ENCODE measurements around the gene DEFB113. TPM values are rescaled to one million over a fixed set of nuclear protein-coding genes. Genes with fewer than 3 reads are reported as not detected.

DEFB113 gene
- polyA plus RNA-seq, 3 donors, result not detected

DNA sequence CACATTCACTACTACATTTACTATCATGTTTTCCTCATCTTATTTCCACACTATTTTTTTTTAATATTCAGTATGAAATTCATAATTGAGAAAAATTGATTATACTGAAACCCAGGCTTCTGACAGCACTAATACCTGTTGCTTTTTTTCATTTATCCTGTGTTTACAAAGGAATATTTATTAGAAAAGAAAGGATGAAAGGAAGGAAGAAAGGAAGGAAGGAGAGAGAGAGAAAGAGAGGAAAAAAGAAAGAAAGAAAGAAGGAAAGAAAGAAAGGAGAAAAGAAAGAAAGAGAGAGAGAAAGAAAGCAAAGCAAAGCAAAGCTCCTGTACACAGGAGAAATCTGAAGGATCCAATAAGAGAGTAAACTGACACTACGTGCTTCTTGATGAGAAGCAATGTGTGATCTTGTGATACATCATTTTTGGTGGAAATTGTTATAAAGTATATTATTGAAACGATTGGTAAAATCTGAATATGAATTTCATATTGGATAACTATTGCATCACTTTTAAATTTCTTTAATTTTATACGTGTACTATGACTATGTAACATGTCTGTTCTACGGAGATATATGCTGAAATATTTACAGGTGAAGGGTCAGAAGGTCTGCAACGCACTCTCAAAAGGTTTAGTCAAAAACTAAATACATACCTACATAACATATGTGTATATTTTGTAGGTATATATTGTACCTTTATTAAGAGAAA, 49.3 kb downstream of the DEFB113 start:
- Mint-ChIP-seq H3K27me3 (ENCODE audit: low read depth in 3 of 3) (peaks cover 0 to 1% (median 0%) of the 10 kb centered on the region in 3 donors), H3K4me1 (no peaks in the 10 kb centered on the region), H3K9me3 (peaks cover 0 to 4% (median 0%) of the 10 kb centered on the region in 7 donors), H3K4me3 (no peak overlapping the region), H3K27ac (no peak overlapping the region), H3K36me3 (no peaks in the 10 kb centered on the region)
- WGBS (ENCODE audit: insufficient coverage), result no CpG with 5 or more reads among the region's 5 CpGs
- Histone ChIP-seq H3K27me3 (ENCODE audit: control insufficient read depth in 2 of 2, insufficient read depth in 2 of 2, low read length in 2 of 2) (no peaks in the 10 kb centered on the region), H3K4me1 (ENCODE audit: control insufficient read depth in 1 of 2, insufficient read depth in 2 of 2, low read length in 2 of 2) (no peaks in the 10 kb centered on the region), H3K79me2 (ENCODE audit: insufficient read depth, low read length) (no peaks in the 10 kb centered on the region), H4K20me1 (ENCODE audit: insufficient read depth, low read length) (no peaks in the 10 kb centered on the region), H2AFZ (ENCODE audit: insufficient read depth, low read depth, low read length, poor library complexity, severe bottlenecking) (no peak overlapping the region), H3K4me3 (replicated peaks in 1 of 3; ENCODE audit: low read depth in 2 of 3, low read length in 3 of 3) (no peak overlapping the region), H3K9me3 (replicated peaks in 1 of 2; ENCODE audit: control insufficient read depth in 1 of 2, insufficient read depth in 1 of 2, low read length in 2 of 2) (no peaks in the 10 kb centered on the region), H3K4me2 (replicated peaks; ENCODE audit: extremely low read depth, low read length, poor library complexity, severe bottlenecking) (no peak overlapping the region), H3K9ac (ENCODE audit: insufficient read depth, low read length, poor library complexity, severe bottlenecking) (no peak overlapping the region), H3K27ac (ENCODE audit: low read depth in 1 of 2, low read length in 2 of 2) (no peak overlapping the region), H3K36me3 (replicated peaks in 1 of 2; ENCODE audit: control insufficient read depth in 1 of 2, insufficient read depth in 2 of 2, low read length in 2 of 2) (no peaks in the 10 kb centered on the region)
- DNase-seq, result no peak
- intact Hi-C loops (cut with micrococcal nuclease), result no loop called here
- TF ChIP-seq, protein P1, sequence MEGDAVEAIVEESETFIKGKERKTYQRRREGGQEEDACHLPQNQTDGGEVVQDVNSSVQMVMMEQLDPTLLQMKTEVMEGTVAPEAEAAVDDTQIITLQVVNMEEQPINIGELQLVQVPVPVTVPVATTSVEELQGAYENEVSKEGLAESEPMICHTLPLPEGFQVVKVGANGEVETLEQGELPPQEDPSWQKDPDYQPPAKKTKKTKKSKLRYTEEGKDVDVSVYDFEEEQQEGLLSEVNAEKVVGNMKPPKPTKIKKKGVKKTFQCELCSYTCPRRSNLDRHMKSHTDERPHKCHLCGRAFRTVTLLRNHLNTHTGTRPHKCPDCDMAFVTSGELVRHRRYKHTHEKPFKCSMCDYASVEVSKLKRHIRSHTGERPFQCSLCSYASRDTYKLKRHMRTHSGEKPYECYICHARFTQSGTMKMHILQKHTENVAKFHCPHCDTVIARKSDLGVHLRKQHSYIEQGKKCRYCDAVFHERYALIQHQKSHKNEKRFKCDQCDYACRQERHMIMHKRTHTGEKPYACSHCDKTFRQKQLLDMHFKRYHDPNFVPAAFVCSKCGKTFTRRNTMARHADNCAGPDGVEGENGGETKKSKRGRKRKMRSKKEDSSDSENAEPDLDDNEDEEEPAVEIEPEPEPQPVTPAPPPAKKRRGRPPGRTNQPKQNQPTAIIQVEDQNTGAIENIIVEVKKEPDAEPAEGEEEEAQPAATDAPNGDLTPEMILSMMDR (IDR thresholded peaks at IDR 0.05), result no peak

DNA sequence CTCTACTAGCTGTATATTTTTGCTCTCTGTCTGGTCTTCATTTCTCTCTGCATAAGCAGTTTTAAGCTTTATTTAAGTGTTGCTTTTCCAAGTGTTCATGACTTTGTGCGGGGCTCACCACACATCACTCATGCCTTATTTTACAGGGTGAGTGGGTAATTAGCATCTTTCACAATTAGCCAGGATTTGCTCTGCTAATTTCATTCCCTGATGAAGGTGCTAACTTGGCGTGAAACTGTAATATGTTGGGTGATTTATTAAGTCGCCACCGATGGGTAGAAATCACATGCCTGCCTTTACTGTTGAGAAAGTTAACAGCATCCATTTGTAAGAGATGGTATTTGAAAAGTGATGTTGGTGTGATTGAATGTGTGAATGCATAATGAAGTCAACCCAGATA, 50.2 kb downstream of the DEFB113 start:
- no peaks in the 10 kb centered on the region for H3K27me3 ChIP-seq (ENCODE audit: control insufficient read depth in 2 of 2, insufficient read depth in 2 of 2, low read length in 2 of 2)
- Mint-ChIP-seq H3K9me3 (no peaks in the 10 kb centered on the region), H3K4me3 (no peak overlapping the region), H3K4me1 (no peaks in the 10 kb centered on the region), H3K27ac (no peak overlapping the region), H3K36me3 (no peaks in the 10 kb centered on the region), H3K27me3 (ENCODE audit: low read depth in 3 of 3) (peaks cover 0 to 1% (median 0%) of the 10 kb centered on the region in 3 donors)
- intact Hi-C loops (cut with micrococcal nuclease), result no loop called here
- H3K79me2 ChIP-seq (ENCODE audit: insufficient read depth, low read length), result no peaks in the 10 kb centered on the region
- H3K9me3 ChIP-seq (replicated peaks in 1 of 2; ENCODE audit: control insufficient read depth in 1 of 2, insufficient read depth in 1 of 2, low read length in 2 of 2), result no peaks in the 10 kb centered on the region
- DNase-seq, result no peak
- no peaks in the 10 kb centered on the region for H3K36me3 ChIP-seq (replicated peaks in 1 of 2; ENCODE audit: control insufficient read depth in 1 of 2, insufficient read depth in 2 of 2, low read length in 2 of 2)
- no peak overlapping the region for H2AFZ ChIP-seq (ENCODE audit: insufficient read depth, low read depth, low read length, poor library complexity, severe bottlenecking)
- no peak overlapping the region for H3K9ac ChIP-seq (ENCODE audit: insufficient read depth, low read length, poor library complexity, severe bottlenecking)
- H4K20me1 ChIP-seq (ENCODE audit: insufficient read depth, low read length), result no peaks in the 10 kb centered on the region
- TF ChIP-seq, protein P1 (IDR thresholded peaks at IDR 0.05), result no peak
- 75% methylated on average over 2 of the region's 4 CpGs for WGBS (ENCODE audit: insufficient coverage)
- no peak overlapping the region for H3K4me2 ChIP-seq (replicated peaks; ENCODE audit: extremely low read depth, low read length, poor library complexity, severe bottlenecking)
- no peaks in the 10 kb centered on the region for H3K4me1 ChIP-seq (ENCODE audit: control insufficient read depth in 1 of 2, insufficient read depth in 2 of 2, low read length in 2 of 2)
- no peak overlapping the region for H3K4me3 ChIP-seq (replicated peaks in 1 of 3; ENCODE audit: low read depth in 2 of 3, low read length in 3 of 3)
- no peak overlapping the region for H3K27ac ChIP-seq (ENCODE audit: low read depth in 1 of 2, low read length in 2 of 2)

Data from CD14-positive monocyte (primary cell).